Measurements from ENCODE around the gene SCAF1. TPM values are rescaled to one million over a fixed set of nuclear protein-coding genes. Genes with fewer than 3 reads are reported as not detected.

SCAF1 gene, protein sequence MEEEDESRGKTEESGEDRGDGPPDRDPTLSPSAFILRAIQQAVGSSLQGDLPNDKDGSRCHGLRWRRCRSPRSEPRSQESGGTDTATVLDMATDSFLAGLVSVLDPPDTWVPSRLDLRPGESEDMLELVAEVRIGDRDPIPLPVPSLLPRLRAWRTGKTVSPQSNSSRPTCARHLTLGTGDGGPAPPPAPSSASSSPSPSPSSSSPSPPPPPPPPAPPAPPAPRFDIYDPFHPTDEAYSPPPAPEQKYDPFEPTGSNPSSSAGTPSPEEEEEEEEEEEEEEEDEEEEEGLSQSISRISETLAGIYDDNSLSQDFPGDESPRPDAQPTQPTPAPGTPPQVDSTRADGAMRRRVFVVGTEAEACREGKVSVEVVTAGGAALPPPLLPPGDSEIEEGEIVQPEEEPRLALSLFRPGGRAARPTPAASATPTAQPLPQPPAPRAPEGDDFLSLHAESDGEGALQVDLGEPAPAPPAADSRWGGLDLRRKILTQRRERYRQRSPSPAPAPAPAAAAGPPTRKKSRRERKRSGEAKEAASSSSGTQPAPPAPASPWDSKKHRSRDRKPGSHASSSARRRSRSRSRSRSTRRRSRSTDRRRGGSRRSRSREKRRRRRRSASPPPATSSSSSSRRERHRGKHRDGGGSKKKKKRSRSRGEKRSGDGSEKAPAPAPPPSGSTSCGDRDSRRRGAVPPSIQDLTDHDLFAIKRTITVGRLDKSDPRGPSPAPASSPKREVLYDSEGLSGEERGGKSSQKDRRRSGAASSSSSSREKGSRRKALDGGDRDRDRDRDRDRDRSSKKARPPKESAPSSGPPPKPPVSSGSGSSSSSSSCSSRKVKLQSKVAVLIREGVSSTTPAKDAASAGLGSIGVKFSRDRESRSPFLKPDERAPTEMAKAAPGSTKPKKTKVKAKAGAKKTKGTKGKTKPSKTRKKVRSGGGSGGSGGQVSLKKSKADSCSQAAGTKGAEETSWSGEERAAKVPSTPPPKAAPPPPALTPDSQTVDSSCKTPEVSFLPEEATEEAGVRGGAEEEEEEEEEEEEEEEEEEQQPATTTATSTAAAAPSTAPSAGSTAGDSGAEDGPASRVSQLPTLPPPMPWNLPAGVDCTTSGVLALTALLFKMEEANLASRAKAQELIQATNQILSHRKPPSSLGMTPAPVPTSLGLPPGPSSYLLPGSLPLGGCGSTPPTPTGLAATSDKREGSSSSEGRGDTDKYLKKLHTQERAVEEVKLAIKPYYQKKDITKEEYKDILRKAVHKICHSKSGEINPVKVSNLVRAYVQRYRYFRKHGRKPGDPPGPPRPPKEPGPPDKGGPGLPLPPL
- total RNA-seq (2022) (81.3 and 101 TPM in 2 replicates), Bru-seq, nascent RNA (percentile 73 among the genes with signal in this experiment), BruChase-seq, experiment 1, labeled RNA remaining after a 6-hour chase (percentile 82 among the genes with signal in this experiment), BruChase-seq, experiment 2, labeled RNA remaining after a 2-hour chase (percentile 76 among the genes with signal in this experiment)
- long read RNA-seq, full-length matches to known transcripts = 1 of 23 reads
- long read RNA-seq, partial matches to known transcripts = 19 of 23 reads
- long read RNA-seq, other reads (novel, unspliced or antisense) = 3 of 23 reads

DNA sequence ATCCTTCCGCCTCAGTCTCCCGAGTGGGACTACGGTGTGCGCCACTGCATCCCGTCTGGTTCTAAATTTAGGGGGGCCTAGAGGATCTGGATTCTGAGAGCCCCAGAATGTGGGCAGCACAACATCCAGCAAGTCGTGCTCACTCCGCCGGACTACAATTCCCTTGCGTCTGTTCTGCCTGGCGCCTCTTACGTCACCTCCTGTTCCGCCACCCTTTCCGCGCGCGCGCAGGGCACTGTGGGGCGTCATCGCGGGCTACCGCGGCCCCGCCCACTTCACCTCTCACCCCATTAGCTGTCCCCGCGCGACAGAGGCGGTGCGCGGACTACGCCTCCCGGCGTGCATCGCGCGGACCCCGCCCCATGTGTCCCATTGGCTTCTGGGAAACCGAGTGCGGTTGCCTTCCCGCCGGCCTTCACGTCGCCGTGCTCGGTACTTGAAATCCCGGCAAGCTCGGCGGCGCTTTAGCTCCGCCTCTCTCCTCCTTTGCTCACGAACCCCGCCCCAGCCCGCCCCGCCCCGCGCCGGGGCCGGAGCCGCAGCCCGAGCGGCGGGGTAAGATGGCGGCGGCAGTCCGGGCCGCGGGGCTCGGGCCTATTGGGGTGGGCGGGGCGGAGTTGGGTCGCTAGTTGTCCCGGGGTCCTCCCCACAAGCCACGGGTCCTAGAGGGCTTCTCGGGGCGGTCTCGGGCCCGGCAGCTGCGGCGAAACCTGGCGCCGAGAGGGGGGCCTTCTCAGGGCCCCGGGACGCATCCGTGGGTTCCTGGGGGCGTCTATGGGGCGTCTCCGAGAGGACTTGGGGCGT is at the start of gene SCAF1:
Gene SCAF1, plus strand, starts transcription at position 522 of the 804 bp plus-strand sequence. CDS start 2,818 bp downstream, outside the sequence.
- Mint-ChIP-seq H3K27me3 (ENCODE audit: insufficient read depth, unreplicated experiment) (no peaks in the 10 kb centered on the region), H3K4me1 (ENCODE audit: insufficient read depth, unreplicated experiment) (peaks cover 44% of the 10 kb centered on the region), H3K27ac (ENCODE audit: low read depth, unreplicated experiment) (peak within 1 kb of the TSS; percentile 100), H3K36me3 (ENCODE audit: insufficient read depth, unreplicated experiment) (peaks cover 18% of the 10 kb centered on the region), H3K9me3 (ENCODE audit: unreplicated experiment) (no peaks in the 10 kb centered on the region), H3K4me3 (ENCODE audit: unreplicated experiment) (peak within 1 kb of the TSS; percentile 84)
- DNase-seq (ENCODE audit: unreplicated experiment) = peak; percentile 99
- TF ChIP-seq, protein P1, sequence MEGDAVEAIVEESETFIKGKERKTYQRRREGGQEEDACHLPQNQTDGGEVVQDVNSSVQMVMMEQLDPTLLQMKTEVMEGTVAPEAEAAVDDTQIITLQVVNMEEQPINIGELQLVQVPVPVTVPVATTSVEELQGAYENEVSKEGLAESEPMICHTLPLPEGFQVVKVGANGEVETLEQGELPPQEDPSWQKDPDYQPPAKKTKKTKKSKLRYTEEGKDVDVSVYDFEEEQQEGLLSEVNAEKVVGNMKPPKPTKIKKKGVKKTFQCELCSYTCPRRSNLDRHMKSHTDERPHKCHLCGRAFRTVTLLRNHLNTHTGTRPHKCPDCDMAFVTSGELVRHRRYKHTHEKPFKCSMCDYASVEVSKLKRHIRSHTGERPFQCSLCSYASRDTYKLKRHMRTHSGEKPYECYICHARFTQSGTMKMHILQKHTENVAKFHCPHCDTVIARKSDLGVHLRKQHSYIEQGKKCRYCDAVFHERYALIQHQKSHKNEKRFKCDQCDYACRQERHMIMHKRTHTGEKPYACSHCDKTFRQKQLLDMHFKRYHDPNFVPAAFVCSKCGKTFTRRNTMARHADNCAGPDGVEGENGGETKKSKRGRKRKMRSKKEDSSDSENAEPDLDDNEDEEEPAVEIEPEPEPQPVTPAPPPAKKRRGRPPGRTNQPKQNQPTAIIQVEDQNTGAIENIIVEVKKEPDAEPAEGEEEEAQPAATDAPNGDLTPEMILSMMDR (IDR thresholded peaks at IDR 0.05; ENCODE audit: unreplicated experiment) = no peak
- ChIA-PET CTCF (interaction anchor here (0.6 to 3.4 kb wide), 4 partner anchors 31 to 121 kb away, joined by 3 to 19 read pairs (median 4); partner anchors contain the start of gene TSKS), POLR2A (interaction anchor here (0.6 to 7.5 kb wide), 23 partner anchors 11 to 648 kb away, joined by 3 to 167 read pairs (median 7); partner anchors contain the start of genes AKT1S1, ALDH16A1, AP2A1 and BCL2L12)
- no TSS peak for BruUV-seq (replicated peaks)
- intact Hi-C loops (cut with micrococcal nuclease) = loop anchor here (1.0 to 2.0 kb wide), 2 partner anchors 23 to 61 kb away; partner anchors contain the start of genes BCL2L12, IRF3, NOSIP and PRRG2

DNA sequence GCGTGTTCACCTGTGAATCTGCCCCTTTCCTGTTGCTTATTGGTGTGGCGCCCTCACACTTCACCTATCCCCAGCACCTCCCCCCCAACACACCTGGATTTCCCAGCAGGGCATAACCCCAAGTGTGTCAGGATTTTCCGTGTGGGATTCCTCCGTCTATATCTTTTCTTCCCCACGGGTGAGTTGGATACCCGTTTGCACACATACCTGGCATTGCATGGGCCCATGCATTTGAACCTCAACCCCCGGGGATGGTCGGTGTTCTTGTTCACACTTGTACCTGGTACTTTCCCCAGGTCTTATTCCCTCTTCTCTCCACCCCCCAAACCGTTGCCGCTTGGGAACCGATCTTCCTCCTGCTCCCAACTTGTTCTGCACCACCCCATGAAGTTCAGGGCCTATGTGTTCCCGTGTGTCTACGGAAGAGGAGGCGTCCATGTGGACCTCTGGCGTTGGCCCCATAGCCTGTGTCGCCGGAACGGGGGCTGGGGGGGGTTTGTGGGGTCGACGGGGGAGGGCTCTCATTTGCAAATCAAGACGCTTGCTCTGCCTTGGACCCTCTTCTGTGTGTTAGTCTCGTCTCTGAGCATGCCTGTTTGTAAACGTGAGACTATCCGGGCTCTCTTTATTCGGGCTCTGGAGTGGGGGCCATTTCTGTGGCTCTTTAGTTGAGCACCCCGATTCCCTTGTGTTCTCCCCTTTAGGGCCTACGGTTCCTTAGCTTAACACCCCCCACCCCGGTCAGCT is 49.4 kb upstream of the SCAF1 start:
- Mint-ChIP-seq H3K4me1 (ENCODE audit: insufficient read depth, unreplicated experiment) (peaks cover 27% of the 10 kb centered on the region), H3K4me3 (ENCODE audit: unreplicated experiment) (peak overlapping the region; percentile 71), H3K36me3 (ENCODE audit: insufficient read depth, unreplicated experiment) (peaks cover 32% of the 10 kb centered on the region), H3K27ac (ENCODE audit: low read depth, unreplicated experiment) (peak overlapping the region; percentile 38), H3K9me3 (ENCODE audit: unreplicated experiment) (no peaks in the 10 kb centered on the region), H3K27me3 (ENCODE audit: insufficient read depth, unreplicated experiment) (no peaks in the 10 kb centered on the region)
- DNase-seq (ENCODE audit: unreplicated experiment) = peak; percentile 63
- TF ChIP-seq, protein P1 (IDR thresholded peaks at IDR 0.05; ENCODE audit: unreplicated experiment) = no peak
- POLR2A ChIA-PET = interaction anchor here (0.5 to 8.4 kb wide), 11 partner anchors 9 to 1269 kb away, joined by 3 to 138 read pairs (median 5); partner anchors contain the start of genes BCL2L12, IRF3, NOSIP and PPP1R15A
- no TSS peak for BruUV-seq (replicated peaks)
- intact Hi-C loops (cut with micrococcal nuclease) = loop anchor here (5.0 kb wide), 1 partner anchor 85 kb away; the partner anchor contains the start of gene PRMT1
- CTCF ChIA-PET = interaction anchor here (0.6 to 2.5 kb wide), 4 partner anchors 18 to 1033 kb away, joined by 3 to 11 read pairs (median 3); no protein-coding TSS in a partner anchor

All from MCF 10A (cell line).